Stimulated activated CD4-positive, alpha-beta T cell treated with anti-CD3 and anti-CD28 coated beads, Interleukin-12 subunit alpha, Interleukin-12 subunit beta, amount 100 ng/mL, for 4 hours (primary cell): ENCODE data around the gene PDE10A.
"Not testable (repeated sequence)": the region's sequence is repeated elsewhere in the genome, so short reads cannot be mapped to it uniquely, and the experiment has no call there.

ENCODE experiments used
- DNase-seq: peaks from one replicate; pipeline ENCODE4 v3.0.0-alpha.2; 2020

The PDE10A gene

DNA sequence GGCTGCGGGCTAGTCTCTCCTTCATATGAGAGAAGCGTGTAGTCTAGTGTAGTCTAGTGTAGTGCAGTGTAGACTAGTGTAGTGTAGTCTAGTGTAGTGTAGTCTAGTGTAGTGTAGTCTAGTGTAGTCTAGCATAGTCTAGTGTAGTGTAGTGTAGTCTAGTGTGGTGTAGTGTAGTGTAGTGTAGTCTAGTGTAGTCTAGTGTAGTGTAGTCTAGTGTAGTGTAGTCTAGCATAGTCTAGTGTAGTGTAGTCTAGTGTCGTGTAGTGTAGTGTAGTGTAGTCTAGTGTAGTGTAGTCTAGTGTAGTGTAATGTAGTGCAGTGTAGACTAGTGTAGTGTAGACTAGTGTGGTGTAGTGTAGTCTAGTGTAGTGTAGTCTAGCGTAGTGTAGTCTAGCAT, 44.1 kb downstream of the PDE10A start:
- DNase-seq, result not testable (repeated sequence)

- DNase-seq, result no peak
Observed at GRCh38 chr6:165618241-165618640, 44.8 kb downstream of the PDE10A start.

DNA sequence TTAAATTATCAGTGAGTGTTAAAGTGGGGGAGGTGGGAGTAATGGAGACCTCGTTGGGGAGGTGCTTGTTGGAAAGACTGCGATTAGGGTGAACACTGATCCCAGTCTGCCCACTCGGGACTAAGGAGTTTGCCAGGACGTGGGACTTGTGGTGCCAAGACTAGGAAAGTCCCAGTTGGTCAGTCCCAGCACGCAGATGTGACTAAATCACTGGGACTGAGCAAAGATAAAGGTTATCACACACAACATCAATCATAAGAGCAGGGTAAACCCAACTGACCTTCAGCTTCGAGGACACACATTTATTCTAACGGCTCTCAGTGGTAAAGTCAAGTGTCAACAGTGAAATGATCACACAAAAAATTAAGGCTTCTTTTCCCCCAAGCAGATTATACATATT, 45.5 kb downstream of the PDE10A start:
- DNase-seq, result no peak

GRCh38 chr6:165616116-165616515, 46.9 kb downstream of the PDE10A start:
- DNase-seq, result no peak

DNA sequence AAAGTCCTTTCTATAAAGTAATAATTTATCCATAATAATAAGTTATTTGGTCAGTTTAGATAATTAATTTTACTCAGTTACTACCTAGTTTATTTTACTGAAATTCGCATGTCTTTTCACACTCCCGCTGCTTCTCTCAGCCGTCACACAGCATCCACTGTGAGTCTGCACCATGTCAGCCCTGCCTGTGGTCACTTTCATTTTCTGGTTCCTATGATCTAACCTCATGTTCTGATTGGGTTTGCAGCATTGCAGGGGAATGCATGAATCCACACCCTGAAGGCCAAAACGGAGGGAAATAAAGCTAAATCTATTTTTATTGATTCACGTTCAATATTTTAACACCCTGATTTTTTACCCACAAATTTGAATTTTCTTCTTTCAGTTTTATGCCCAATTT, 47.4 kb downstream of the PDE10A start:
- no peak for DNase-seq

DNA sequence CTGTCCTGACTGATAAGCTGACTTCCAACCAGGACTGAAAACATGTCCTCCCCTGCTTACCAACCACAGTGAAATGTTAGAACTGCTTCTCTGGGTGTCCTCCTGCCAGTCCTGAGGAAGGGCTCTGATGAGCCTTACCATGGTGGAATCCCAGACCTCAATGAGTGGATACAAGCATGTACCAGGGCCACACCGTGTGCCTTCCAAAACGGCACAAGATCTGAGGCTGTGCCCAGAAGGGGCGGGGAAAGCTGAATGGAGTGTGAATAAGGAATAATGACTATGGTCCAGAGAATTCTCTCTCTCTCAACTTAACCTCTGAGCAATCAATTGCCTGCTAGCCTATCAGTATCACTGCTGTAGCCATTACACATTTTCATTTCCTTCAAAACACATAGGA, 51.7 kb downstream of the PDE10A start:
- DNase-seq, result no peak

DNA sequence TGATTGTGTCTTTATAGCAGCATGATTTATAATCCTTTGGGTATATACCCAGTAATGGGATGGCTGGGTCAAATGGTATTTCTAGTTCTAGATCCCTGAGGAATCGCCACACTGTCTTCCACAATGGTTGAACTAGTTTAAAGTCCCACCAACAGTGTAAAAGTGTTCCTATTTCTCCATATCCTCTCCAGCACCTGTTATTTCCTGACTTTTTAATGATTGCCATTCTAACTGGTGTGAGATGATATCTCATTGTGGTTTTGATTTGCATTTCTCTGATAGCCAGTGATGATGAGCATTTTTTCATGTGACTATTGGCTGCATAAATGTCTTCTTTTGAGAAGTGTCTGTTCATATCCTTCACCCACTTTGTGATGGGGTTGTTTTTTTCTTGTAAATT, 54.5 kb downstream of the PDE10A start:
- not testable (repeated sequence) for DNase-seq

- no peak for DNase-seq
Observed at GRCh38 chr6:165606740-165607008, 56.4 kb downstream of the PDE10A start.

DNA sequence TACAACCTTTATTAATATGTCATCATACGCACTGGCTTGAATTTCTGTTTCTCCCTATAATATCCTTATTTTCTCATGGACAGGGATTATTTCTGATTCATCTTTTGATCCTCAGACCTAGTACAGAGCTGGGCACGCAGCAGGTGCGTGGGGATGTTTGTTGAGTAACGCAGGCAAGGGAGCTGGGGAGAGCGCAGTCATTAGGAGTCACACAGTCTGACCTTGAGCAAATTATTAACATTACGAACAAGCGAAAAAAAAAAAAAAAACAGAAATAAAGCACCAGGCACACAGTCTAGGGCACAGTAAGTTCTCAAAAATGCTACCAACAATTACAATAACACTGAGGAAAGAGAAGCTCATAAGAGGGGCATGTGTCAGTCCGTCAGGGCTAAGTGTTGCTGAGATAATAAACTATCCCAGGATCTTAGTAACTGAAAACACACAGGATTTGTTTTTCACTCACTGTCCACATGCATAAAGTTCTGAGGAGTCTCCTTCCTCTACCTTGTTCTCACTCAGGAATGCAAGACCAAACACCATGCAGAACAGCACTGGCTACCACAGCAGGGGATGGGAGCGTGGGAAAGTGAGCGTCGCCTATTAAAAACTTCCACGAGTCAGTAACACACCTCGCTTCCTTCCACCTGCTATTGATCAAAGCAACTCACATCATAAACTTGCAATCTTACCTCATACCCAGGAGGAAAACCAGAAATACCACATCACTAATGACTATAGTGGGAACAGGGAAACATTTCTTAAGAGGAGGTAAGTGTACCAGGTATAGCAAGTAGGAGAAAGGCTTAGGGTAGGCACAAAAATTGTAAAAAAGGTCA, 56.9 kb downstream of the PDE10A start:
- no peak for DNase-seq

DNA sequence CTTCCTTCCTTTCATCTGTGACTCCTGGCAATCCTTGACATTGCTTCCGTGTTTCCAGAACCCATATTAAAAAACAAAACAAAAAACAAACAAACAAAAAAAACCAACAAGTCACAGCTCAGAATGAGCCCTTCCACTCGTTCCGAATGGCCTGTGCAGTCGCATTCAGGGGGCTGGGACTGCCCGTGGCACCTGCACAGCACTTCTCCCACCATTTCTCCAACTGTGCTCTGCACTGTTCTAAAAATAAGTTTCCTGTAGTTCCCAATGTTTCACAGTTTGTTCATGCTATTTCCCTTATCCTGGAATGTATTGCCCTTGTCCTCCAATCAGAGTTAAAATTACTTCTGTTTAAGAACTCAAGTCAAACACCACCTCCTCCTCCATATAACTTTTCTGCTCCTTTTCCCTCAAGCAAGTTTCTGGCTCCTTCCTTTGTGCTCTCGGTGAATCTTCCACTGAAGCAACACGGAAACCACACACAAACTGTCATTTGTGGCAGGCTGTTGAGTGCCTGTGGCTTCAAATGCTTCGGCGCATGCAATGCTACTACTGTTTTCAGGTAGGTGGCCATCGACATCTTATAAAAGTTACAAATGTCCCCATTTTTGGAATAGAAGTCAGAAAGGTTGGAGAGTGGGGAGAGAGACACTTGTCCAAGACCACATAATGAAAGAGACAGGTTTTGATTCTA, 57.7 kb downstream of the PDE10A start:
- no peak for DNase-seq

DNA sequence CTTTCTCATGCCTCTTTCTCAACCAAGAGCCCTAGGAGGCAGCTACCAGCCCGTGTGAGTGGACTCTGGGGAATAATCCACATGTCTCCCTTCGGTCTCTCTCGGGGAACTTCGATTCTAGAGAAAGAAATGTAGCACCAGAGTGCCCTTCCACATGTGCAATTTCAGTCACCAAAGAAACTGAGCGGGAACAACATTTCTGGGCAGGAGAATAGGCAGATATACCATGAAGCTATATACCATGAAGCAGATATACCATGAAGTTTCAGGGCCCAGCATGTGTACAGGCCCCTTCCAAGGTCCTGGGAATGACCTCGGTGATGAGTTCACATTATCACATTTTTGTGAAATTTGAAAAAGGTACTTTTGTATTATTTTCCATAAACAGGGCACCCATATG, 60.8 kb downstream of the PDE10A start:
- no peak for DNase-seq

DNA sequence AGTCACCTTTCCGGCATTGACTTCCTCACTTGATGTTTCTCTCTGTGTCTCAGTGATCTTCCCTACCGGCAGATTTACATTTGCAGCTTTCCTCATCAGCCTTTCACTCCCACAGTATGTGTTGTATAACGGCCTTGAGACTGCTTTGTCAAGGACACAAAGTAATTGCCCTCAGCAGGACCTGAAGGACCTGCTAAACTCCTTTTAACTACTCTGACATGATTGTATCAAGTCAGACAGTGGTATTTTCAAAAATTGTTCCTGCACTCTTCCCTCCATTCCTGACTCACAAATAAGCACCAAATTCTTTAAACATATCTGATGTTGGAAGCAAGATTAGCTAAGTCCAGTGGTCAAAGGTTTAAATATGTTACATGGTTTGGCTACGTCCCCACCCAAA, 62.4 kb downstream of the PDE10A start:
- no peak for DNase-seq

DNA sequence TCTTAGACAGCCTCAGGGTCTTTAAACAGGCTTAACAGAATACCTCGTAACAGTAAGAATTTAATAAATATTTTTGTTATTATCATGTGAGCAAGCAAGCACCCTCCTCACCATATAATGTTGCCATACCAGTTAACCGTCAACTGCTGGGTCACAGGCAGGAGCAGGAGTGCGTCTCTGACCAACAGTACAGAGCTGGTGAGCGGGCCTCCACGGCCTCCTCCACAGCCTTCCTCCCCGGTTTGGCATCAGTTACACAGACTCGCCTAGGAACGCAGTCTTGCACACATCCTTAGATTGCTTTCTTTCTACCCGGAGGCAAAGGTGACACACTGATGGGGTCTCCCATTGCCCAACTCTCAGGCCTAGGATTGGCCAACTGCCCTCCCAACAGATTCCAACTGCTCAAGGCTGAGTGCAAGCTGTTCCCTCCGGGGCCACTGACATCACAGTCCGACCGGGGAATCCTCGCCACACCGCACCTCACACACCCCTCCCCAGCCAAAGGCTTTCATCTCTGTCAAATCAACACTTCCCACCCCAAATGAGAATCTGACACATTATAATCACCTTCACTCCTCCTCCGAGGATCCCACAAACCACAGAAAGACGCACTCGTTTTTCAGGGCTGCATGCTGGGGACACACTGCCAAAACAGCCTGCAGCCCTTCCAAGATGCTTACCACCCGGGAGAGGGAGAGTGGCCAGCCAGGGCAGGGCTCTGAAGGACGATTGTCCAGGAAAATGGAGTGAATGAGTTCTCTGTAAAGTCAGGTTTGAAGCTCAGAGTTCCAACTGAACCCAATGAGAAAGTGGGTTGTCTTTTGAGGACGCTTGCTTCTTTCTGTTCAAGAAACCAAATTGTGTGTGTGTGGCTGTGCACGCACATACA, 63.2 kb downstream of the PDE10A start:
- DNase-seq, result no peak

DNA sequence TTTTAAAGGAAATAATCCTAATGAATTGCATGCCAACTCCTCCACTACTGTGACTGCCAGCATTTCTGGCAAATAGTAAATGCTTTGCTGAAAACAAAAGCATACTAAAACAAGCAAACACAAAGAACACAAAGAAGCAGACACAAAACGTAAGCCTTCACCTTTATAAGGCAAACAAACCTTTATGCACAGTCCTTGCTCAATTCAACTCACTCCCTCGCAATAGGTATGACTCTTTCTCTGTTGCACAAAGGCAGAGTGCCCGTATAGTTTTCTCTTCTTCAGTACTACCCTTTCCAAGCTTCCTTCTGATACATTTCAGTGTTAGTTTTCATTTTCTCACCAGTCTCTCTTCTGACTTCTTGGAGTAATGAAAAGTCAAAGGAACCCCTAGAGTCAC, 63.9 kb downstream of the PDE10A start:
- DNase-seq, result no peak

DNA sequence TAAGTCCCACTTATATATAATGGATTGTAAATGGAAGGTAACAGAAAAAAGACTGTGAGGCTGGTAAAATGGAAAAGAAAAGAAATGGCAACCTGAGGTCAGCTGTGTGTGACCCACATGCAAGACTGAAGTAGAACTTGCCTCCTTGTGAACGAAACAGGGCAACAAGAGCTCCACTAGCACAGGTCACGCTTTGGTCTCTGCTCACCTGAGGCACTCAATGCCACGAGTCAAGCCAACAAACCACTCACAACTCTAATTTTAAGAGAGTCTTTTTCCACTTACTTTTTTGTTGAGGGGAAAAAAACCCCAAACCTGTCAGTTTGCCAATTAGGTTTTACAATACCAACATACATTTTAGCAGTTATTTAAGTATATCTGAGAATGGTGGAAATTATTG, 65.2 kb downstream of the PDE10A start:
- no peak for DNase-seq

GRCh38 chr6:165594584-165595333, 68.3 kb downstream of the PDE10A start:
- DNase-seq, result no peak

DNA sequence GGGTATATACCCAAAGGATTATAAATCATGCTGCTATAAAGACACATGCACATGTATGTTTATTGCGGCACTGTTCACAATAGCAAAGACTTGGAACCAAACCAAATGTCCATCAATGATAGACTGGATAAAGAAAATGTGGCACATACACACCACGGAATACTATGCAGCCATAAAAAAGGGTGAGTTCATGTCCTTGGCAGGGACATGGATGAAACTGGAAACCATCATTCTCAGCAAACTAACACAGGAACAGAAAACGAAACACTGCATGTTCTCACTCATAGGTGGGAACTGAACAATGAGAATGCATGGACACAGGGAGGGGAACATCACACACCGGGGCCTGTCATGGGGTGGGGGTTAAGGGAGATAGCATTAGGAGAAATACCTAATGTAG, 70.1 kb downstream of the PDE10A start:
- DNase-seq, result not testable (repeated sequence)

DNA sequence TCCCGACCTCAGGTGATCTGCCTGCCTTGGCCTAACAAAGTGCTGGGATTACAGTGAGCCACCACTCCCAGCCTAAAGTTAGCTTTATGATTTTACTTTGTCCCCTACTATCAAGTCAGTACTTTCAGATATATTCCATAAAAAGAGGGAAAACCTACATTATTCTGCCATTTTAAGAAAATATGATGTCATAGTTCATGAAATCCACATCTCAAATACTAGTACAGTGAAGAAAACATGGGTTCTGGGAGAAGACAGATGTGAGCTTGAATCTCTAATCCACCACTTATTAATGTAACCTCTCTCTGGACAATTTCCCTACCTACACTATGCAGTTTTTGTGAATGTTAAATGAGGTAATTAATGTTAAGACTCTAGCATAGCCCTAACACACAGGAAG, 74.5 kb downstream of the PDE10A start:
- DNase-seq, result no peak

DNA sequence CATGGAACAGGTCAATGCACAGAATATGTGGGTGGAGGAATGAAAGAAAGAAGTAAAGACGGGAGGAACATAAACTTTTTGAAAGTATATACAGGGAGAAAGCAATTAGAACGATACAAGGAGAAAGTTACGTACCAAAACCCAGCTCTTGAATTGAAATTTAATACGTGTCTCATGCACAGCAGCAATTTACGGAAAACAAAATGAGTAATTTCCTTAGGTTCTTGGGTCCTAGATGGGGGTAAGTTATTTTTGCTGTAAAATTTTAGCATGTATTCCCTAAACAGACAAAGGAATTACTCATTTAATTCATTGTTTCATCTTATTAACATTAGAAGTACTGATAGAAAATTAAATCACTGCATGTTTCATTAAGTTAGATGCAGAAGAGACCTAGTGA, 75.8 kb downstream of the PDE10A start:
- DNase-seq, result no peak

DNA sequence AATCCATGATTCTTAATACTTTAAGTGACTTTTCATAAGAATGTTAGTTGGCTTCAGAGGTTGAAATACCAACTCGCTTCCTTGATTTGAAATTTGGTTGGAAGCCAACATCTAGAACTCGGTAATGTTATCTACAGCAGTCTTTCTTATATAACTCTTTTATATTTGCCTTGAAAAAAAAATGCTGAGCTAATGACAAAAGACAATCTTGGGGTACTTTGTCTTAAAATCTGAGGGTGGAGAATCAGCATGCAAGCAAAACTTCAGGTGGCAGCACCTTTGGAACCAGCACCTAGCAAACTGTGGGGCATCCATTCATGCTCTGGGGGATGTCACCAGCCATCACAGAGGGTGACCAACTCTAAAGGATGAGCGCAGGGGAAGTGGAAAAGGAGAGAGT, 76.3 kb downstream of the PDE10A start:
- no peak for DNase-seq

- no peak for DNase-seq
Observed at GRCh38 chr6:165585060-165585459, 78.0 kb downstream of the PDE10A start.

DNA sequence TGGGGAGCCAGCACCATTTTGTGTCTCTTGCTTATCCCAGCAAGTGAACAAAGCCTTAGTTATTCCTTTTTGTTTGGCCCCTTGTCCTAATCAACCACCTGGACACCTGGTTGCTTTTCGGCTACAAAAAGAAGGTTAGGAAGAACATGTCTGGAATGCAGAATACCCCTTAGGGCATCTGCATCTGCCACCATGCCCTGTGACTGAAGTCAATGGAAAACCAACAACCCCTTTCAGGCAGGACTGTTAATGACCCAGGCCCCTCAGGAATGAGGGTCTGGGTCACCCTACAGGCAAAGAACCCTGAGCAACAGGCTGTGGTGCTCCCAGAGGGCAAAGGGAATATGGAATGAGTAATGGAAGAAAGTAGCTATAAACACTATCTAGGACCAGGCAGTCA, 78.5 kb downstream of the PDE10A start:
- DNase-seq, result no peak

DNA sequence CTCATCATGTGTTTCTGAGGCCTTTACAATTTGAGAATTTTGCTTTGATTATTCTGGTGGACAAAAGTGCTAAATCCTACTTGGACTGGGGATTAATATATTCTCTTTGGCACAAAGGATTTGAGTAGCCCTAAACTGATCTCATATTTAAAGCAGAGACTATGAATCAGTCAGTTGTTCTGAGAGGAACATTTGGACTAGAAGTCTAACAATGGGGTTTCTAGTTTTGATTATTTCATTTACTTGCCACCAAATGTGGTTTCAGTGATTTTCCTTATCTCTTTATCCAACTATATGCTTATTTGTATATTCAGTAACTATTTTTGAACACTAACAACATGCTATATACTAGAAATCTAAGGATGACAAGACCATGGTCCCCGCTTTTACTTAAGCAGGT, 81.4 kb downstream of the PDE10A start:
- no peak for DNase-seq
